EL (cell line): ENCODE measurements around the gene PPP2CA.
"Not testable (repeated sequence)": the region's sequence is repeated elsewhere in the genome, so short reads cannot be mapped to it uniquely, and the experiment has no call there.

ENCODE experiments used
- DNase-seq: peaks from one replicate; pipeline ENCODE4 v3.0.0-alpha.2; 2016

The PPP2CA gene

GRCh38 chr5:134225780-134226440 is at the start of gene PPP2CA:
PPP2CA (minus strand) TSS chr5:134226073; CDS start chr5:134225861, 212 bp downstream.
- DNase-seq = peak; percentile 99

- no peak for DNase-seq
Measured at GRCh38 chr5:134273642-134274395, 47.9 kb upstream of the PPP2CA start.

GRCh38 chr5:134271059-134271458 is 45.2 kb upstream of the PPP2CA start:
- no peak for DNase-seq

- DNase-seq = no peak
Measured at GRCh38 chr5:134268919-134269318, 43.0 kb upstream of the PPP2CA start.

- DNase-seq = no peak
Measured at GRCh38 chr5:134268019-134268601, 42.2 kb upstream of the PPP2CA start.

GRCh38 chr5:134267366-134268018 is 41.6 kb upstream of the PPP2CA start:
- DNase-seq = peak; percentile 43

GRCh38 chr5:134263801-134264200 is 37.9 kb upstream of the PPP2CA start:
- DNase-seq = no peak

GRCh38 chr5:134262629-134263028 is 36.8 kb upstream of the PPP2CA start:
- DNase-seq = not testable (repeated sequence)

GRCh38 chr5:134258896-134259295 is 33.0 kb upstream of the PPP2CA start:
- no peak for DNase-seq

- DNase-seq = no peak
Measured at GRCh38 chr5:134257176-134257575, 31.3 kb upstream of the PPP2CA start.

- peak; percentile 67 for DNase-seq
Measured at GRCh38 chr5:134255418-134256150, 29.7 kb upstream of the PPP2CA start.

GRCh38 chr5:134253368-134254153 is 27.7 kb upstream of the PPP2CA start:
- DNase-seq = not testable (repeated sequence)

GRCh38 chr5:134252671-134253070 is 26.8 kb upstream of the PPP2CA start:
- peak; percentile 90 for DNase-seq

- no peak for DNase-seq
Measured at GRCh38 chr5:134250949-134251348, 25.1 kb upstream of the PPP2CA start.

- peak; percentile 49 for DNase-seq
Measured at GRCh38 chr5:134249469-134250379, 23.9 kb upstream of the PPP2CA start.

GRCh38 chr5:134248256-134248655 is 22.4 kb upstream of the PPP2CA start:
- peak; percentile 28 for DNase-seq

GRCh38 chr5:134247428-134248224 is 21.8 kb upstream of the PPP2CA start:
- peak; percentile 91 for DNase-seq

GRCh38 chr5:134246771-134247427 is 21.0 kb upstream of the PPP2CA start:
- DNase-seq = no peak

- DNase-seq = no peak
Measured at GRCh38 chr5:134245692-134246091, 19.8 kb upstream of the PPP2CA start.
